ENCODE measurements around the gene KIF15.

DNA sequence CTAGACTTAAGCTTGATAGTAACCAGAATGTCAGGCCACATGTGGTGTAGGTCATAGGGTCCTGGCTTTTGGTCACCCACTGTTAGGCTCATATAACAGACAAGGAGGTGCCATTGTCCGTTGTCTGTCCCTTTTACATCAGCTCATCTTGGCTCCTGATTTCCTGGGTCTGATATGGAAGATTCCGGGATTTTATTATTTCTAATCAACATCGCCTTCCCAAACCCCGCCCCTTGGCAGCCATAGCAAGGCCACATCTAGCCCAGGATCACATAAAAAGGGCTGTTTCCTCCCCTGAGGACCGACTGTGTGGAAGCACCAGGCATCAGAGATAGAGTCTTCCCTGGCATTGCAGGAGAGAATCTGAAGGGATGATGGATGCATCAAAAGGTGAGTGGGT lies 112.7 kb downstream of the KIF15 start, which contains the start of gene TGM4:
- TF ChIP-seq, protein P1, sequence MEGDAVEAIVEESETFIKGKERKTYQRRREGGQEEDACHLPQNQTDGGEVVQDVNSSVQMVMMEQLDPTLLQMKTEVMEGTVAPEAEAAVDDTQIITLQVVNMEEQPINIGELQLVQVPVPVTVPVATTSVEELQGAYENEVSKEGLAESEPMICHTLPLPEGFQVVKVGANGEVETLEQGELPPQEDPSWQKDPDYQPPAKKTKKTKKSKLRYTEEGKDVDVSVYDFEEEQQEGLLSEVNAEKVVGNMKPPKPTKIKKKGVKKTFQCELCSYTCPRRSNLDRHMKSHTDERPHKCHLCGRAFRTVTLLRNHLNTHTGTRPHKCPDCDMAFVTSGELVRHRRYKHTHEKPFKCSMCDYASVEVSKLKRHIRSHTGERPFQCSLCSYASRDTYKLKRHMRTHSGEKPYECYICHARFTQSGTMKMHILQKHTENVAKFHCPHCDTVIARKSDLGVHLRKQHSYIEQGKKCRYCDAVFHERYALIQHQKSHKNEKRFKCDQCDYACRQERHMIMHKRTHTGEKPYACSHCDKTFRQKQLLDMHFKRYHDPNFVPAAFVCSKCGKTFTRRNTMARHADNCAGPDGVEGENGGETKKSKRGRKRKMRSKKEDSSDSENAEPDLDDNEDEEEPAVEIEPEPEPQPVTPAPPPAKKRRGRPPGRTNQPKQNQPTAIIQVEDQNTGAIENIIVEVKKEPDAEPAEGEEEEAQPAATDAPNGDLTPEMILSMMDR (IDR thresholded peaks at IDR 0.05) = no peak
- no peak for TF ChIP-seq POLR2A (IDR thresholded peaks at IDR 0.05)
